Ishikawa (cell line): ENCODE data around the gene CDHR1.

Experiments
- CEBPB ChIP-seq: IDR thresholded peaks from 2 replicates; pipeline ENCODE4 v1.6.1; 2012
- CREB1 ChIP-seq: IDR thresholded peaks from 2 replicates; pipeline ENCODE4 v1.6.1; 2012; ENCODE audit warnings: low read depth
- EGR1 ChIP-seq: IDR thresholded peaks from 2 replicates; pipeline ENCODE4 v1.6.1; 2012
- EP300 ChIP-seq: IDR thresholded peaks from 2 replicates; pipeline ENCODE4 v1.6.1; 2012; ENCODE audit warnings: borderline replicate concordance
- FOXM1 ChIP-seq: IDR thresholded peaks from 2 replicates; pipeline ENCODE4 v1.6.1; 2012; ENCODE audit warnings: low read depth, borderline replicate concordance
- NFIC ChIP-seq: IDR thresholded peaks from 2 replicates; pipeline ENCODE4 v1.6.1; 2012
- RAD21 ChIP-seq: IDR thresholded peaks from 2 replicates; pipeline ENCODE4 v1.6.1; 2012; ENCODE audit warnings: low read depth
- REST ChIP-seq: IDR thresholded peaks from 2 replicates; pipeline ENCODE4 v1.6.1; 2012; ENCODE audit warnings: low read depth, mild to moderate bottlenecking
- TAF1 ChIP-seq: IDR thresholded peaks from 2 replicates; pipeline ENCODE4 v1.6.1; 2012; ENCODE audit warnings: low read depth, mild to moderate bottlenecking
- TCF12 ChIP-seq: IDR thresholded peaks from 2 replicates; pipeline ENCODE4 v1.6.1; 2012; ENCODE audit warnings: low read depth
- TEAD4 ChIP-seq: IDR thresholded peaks from 2 replicates; pipeline ENCODE4 v1.6.1; 2012
- YY1 ChIP-seq: IDR thresholded peaks from 2 replicates; pipeline ENCODE4 v1.6.1; 2012; ENCODE audit warnings: low read depth
- ZBTB7A ChIP-seq: IDR thresholded peaks from 2 replicates; pipeline ENCODE4 v1.6.1; 2012; ENCODE audit warnings: low read depth
- TF ChIP-seq, protein P1 (sequence below): IDR thresholded peaks from 2 replicates; pipeline ENCODE4 v1.6.1; 2012
- TF ChIP-seq, protein P2 (sequence below): IDR thresholded peaks from 2 replicates; pipeline ENCODE4 v1.6.1; 2012

CDHR1 gene

GRCh38 chr10:84193327-84193726 lies 1.0 kb upstream of the CDHR1 start:
- no peak for TF ChIP-seq TAF1
- TF ChIP-seq EGR1 = no peak
- TF ChIP-seq CEBPB = no peak
- TF ChIP-seq, protein P1, sequence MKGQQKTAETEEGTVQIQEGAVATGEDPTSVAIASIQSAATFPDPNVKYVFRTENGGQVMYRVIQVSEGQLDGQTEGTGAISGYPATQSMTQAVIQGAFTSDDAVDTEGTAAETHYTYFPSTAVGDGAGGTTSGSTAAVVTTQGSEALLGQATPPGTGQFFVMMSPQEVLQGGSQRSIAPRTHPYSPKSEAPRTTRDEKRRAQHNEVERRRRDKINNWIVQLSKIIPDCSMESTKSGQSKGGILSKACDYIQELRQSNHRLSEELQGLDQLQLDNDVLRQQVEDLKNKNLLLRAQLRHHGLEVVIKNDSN = no peak
- no peak for TF ChIP-seq FOXM1

DNA sequence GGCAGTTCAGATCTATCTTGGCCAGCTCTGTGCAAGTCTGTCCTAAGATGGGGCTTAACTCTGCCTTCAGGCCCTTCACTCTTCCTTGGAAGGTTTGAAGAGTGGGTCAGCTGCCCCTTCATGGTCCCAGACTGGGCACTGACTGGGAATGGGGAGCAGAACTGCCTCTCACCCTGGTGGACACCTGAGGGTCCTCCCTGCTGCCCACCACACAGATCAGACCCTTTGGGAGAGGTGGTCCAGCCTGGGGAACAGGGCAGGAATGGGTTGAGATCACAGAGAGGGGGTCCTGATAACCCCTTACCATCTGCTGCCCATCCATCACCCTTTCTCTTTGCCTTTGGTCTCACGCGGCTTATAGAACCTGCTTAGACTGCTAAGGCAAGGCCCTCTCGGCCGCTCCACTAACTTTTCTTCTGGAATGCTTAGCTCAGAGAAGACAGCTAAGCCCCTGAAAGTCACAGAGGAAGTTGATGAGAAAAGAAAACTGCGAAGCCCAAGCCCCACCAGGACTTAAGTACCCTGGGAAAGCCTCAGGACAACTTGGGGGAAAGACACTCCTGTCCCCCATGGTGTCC lies 402 bp upstream of the CDHR1 start:
- TF ChIP-seq TAF1 = no peak
- TF ChIP-seq, protein P1 = no peak
- no peak for TF ChIP-seq TEAD4
- no peak for TF ChIP-seq EGR1
- TF ChIP-seq EP300 = no peak
- TF ChIP-seq ZBTB7A = 0 out of 2 replicates have a peak, but pooled peaks have one; percentile 14
- TF ChIP-seq YY1 = no peak
- no peak for TF ChIP-seq NFIC

- TF ChIP-seq EP300 (no peak), TCF12 (no peak), ZBTB7A (no peak), FOXM1 (no peak), YY1 (no peak), RAD21 (no peak)
Observed at GRCh38 chr10:84195044-84195830, 900 bp downstream of the CDHR1 start.

- no peak for TF ChIP-seq ZBTB7A
- no peak for TF ChIP-seq REST
- TF ChIP-seq, protein P1 = no peak
- TF ChIP-seq FOXM1 = no peak
- no peak for TF ChIP-seq YY1
- TF ChIP-seq, protein P2, sequence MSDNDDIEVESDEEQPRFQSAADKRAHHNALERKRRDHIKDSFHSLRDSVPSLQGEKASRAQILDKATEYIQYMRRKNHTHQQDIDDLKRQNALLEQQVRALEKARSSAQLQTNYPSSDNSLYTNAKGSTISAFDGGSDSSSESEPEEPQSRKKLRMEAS = no peak
- TF ChIP-seq NFIC = no peak
- no peak for TF ChIP-seq EGR1
- no peak for TF ChIP-seq EP300
- TF ChIP-seq TEAD4 = no peak
- TF ChIP-seq CREB1 = no peak
Observed at GRCh38 chr10:84196083-84196482, 1.7 kb downstream of the CDHR1 start.

DNA sequence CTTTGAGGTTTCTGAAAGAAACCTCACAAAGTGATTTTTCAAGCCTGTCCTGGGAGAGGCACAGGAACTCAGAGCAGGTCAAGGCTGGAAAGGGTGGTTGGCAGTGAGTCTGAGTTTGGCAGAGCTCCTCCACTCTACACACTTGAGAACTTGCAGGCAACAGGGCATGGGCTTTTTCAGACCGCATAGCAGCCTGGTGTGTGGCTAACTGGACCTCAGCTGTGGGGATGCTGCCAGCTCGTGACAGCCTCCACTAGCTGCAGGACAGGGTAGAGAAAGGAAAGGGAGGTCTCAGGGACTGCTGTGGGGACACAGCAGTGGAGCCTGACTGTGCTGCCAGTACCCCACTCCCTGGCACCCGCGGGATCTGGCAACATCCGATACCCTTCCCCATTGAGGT lies 2.6 kb downstream of the CDHR1 start:
- TF ChIP-seq YY1 = no peak
- TF ChIP-seq REST = no peak
- TF ChIP-seq TEAD4 = no peak
- TF ChIP-seq TAF1 = no peak
- no peak for TF ChIP-seq NFIC
- TF ChIP-seq EP300 = no peak

- no peak for TF ChIP-seq TEAD4
- no peak for TF ChIP-seq RAD21
Observed at GRCh38 chr10:84197643-84198042, 3.3 kb downstream of the CDHR1 start.

- TF ChIP-seq REST (no peak), TEAD4 (no peak), EP300 (no peak), TAF1 (no peak), CEBPB (no peak), RAD21 (no peak), TCF12 (no peak), NFIC (no peak), CREB1 (no peak), EGR1 (no peak), FOXM1 (no peak), YY1 (no peak), ZBTB7A (no peak)
- TF ChIP-seq, protein P2 = no peak
- TF ChIP-seq, protein P1 = no peak
Observed at GRCh38 chr10:84198206-84198915, 4.0 kb downstream of the CDHR1 start.
